Loucy (cell line): ENCODE measurements around the gene PYGB.

Experiments used
- CTCF ChIP-seq: fragments of 200-600 bp; sonication (generic); conservative IDR thresholded peaks from 2 replicates; pipeline ENCODE4 v1.5.1; 2014; ENCODE audit warnings: mild to moderate bottlenecking, antibody characterized with exemption, low read length
- EZH2phosphoT487 ChIP-seq: fragments of 200-600 bp; IDR thresholded peaks from 2 replicates; pipeline ENCODE4 v1.6.1; 2018; ENCODE audit warnings: antibody characterized with exemption, mild to moderate bottlenecking, moderate library complexity, borderline replicate concordance

GRCh38 chr20:25215521-25215920 is 32.4 kb upstream of the PYGB start:
- TF ChIP-seq CTCF (no peak), EZH2phosphoT487 (no peak)
